Left lung (tissue), 14 donors: ENCODE data around the gene HDAC4. TPM values are rescaled to one million over a fixed set of nuclear protein-coding genes. Genes with fewer than 3 reads are reported as not detected.
"Not testable (repeated sequence)": the region's sequence is repeated elsewhere in the genome, so short reads cannot be mapped to it uniquely, and the experiment has no call there.

Experiments
- ATAC-seq: fragments of 200-7000 bp; cut with Tn5 transposase; one replicate; pipeline ENCODE4 v1.9.1; 2020; ENCODE audit warnings: moderate library complexity
- DNase-seq, 4 donors: peaks; one replicate each; pipeline ENCODE4 v3.0.0-alpha.2; 2013 to 2020
- H3K27ac ChIP-seq, 2 donors: fragments of 200-600 bp; sonication (generic) in 1 of 2; one replicate each; pipeline versions ENCODE4 v1.5.0 to v1.8.0; 2020 to 2021
- H3K27me3 ChIP-seq, 2 donors: fragments of 200-600 bp; sonication (generic) in 1 of 2; one replicate each; pipeline versions ENCODE4 v1.5.0 to v1.8.0; 2020 to 2021
- H3K36me3 ChIP-seq, 2 donors: fragments of 200-600 bp; sonication (generic) in 1 of 2; one replicate each; pipeline versions ENCODE4 v1.5.0 to v1.8.0; 2020 to 2021
- H3K4me1 ChIP-seq, 2 donors: fragments of 200-600 bp; one replicate each; pipeline ENCODE4 v1.8.0; 2021
- H3K4me3 ChIP-seq, 2 donors: fragments of 200-600 bp; sonication (generic) in 1 of 2; one replicate each; pipeline versions ENCODE4 v1.5.0 to v1.8.0; 2020 to 2021; ENCODE audit warnings: mild to moderate bottlenecking in 1 of 2
- H3K9me3 ChIP-seq, 2 donors: fragments of 200-600 bp; sonication (generic) in 1 of 2; one replicate each; pipeline versions ENCODE4 v1.5.0 to v1.8.0; 2020 to 2021
- intact Hi-C, 2 donors: fragments of 100-400 bp; cut with DNase I; formaldehyde crosslinking; loops; one replicate each; pipeline versions ENCODE4 v1.11.2 to v1.14.2; 2022
- long read RNA-seq, 12 donors: library from polyadenylated mRNA in 2 of 12; unstranded in 2 of 12; transcript quantifications; one replicate each; pipeline ENCODE4 v2.0.0 and lab custom pipeline, GENCODE V29; 2019 to 2026
- polyA plus RNA-seq, 6 donors: library from polyadenylated mRNA; unstranded; fragments of 120-200 nt; gene quantifications; one replicate each; pipeline ENCODE4 v1.2.1, GENCODE V29; 2013; ENCODE audit not compliant: insufficient read length in 6 of 6
- total RNA-seq, 2 donors: library from RNA; stranded (reverse); fragmentation: NEBNext Ultra II Directional; extraction: Animal tissue kit (Norgen Biotek cat#: 25700); gene quantifications; one replicate each; pipeline ENCODE4 v1.2.1, GENCODE V29; 2021
- TF ChIP-seq, protein P1 (sequence below), 2 donors: fragments of 200-600 bp; sonication (generic) in 1 of 2; IDR thresholded peaks; one replicate each; pipeline versions ENCODE4 v1.5.0 to v1.8.0; 2021; ENCODE audit warnings: antibody characterized with exemption in 2 of 2
- donor health status: DM: no; HTN: yes; CAD: no.
- donor health status: DM: no; HTN: no; CAD: no.

HDAC4 gene
- total RNA-seq: 10 to 100 TPM; 31.8 to 36.8 TPM
- polyA plus RNA-seq: 10 to 100 TPM in 5 of 6 donors, 1 to 10 TPM in 1; 9.9 to 14.7 (median 12.1) TPM
- long read RNA-seq, donor 1, partial matches to known transcripts: 0 of 1 reads
- long read RNA-seq, donor 1, other reads (novel, unspliced or antisense): 0 of 1 reads
- long read RNA-seq, donor 2: 0 reads
- long read RNA-seq, donor 3: 0 reads
- long read RNA-seq, donor 4, partial matches to known transcripts: 1 of 2 reads
- long read RNA-seq, donor 4, other reads (novel, unspliced or antisense): 1 of 2 reads
- long read RNA-seq, donor 5: 0 reads
- long read RNA-seq, donor 6: 0 reads
- long read RNA-seq, donor 7: 0 reads
- long read RNA-seq, donor 8: 0 reads
- long read RNA-seq, donor 9: 0 reads
- long read RNA-seq, donor 10, partial matches to known transcripts: 0 of 3 reads
- long read RNA-seq, donor 10, other reads (novel, unspliced or antisense): 3 of 3 reads
- long read RNA-seq, donor 11, full-length matches to known transcripts: 1 of 1 reads
- long read RNA-seq, donor 11, partial matches to known transcripts: 0 of 1 reads
- long read RNA-seq, donor 11, other reads (novel, unspliced or antisense): 0 of 1 reads
- long read RNA-seq, donor 12: 0 reads

DNA sequence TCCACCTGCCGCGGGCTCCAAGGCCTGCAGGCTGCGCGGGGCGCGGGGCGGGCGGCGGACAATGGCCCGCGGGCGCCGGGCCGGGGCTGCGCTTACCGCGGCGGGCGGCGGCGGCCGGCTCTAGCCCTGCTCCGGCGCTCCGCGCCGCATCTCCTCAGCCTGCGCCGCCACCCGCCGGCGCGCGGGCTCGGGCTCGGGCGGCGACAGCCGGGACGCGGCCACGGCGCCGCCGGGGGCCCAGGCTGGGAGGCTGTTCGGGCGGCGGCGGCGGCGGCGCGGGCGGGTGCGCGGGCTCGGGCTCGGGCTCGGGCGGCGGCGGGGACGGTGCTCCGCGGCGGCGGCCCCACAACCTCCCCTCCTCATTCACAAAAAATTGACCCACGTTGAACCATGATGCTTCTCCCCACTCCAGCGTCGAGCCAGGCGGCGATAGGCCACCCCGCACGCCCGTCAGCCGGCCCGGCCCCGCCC is at the start of gene HDAC4:
HDAC4 (minus strand) TSS at position 425 of the 471 bp plus-strand sequence. CDS start 48,321 bp downstream, outside the sequence.
- Histone ChIP-seq H3K27me3 (no peaks in the 10 kb centered on the region), H3K27ac (peak within 1 kb of the TSS; percentile 98 to 99), H3K4me1 (peaks cover 17 to 38% of the 10 kb centered on the region in 2 donors), H3K9me3 (no peaks in the 10 kb centered on the region), H3K4me3 (peak within 1 kb of the TSS; percentile 64 to 70), H3K36me3 (no peaks in the 10 kb centered on the region)
- intact Hi-C loops: no loop called here
- ATAC-seq: no peak
- DNase-seq: no peak
- TF ChIP-seq, protein P1, sequence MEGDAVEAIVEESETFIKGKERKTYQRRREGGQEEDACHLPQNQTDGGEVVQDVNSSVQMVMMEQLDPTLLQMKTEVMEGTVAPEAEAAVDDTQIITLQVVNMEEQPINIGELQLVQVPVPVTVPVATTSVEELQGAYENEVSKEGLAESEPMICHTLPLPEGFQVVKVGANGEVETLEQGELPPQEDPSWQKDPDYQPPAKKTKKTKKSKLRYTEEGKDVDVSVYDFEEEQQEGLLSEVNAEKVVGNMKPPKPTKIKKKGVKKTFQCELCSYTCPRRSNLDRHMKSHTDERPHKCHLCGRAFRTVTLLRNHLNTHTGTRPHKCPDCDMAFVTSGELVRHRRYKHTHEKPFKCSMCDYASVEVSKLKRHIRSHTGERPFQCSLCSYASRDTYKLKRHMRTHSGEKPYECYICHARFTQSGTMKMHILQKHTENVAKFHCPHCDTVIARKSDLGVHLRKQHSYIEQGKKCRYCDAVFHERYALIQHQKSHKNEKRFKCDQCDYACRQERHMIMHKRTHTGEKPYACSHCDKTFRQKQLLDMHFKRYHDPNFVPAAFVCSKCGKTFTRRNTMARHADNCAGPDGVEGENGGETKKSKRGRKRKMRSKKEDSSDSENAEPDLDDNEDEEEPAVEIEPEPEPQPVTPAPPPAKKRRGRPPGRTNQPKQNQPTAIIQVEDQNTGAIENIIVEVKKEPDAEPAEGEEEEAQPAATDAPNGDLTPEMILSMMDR (IDR thresholded peaks at IDR 0.05): no peak

DNA sequence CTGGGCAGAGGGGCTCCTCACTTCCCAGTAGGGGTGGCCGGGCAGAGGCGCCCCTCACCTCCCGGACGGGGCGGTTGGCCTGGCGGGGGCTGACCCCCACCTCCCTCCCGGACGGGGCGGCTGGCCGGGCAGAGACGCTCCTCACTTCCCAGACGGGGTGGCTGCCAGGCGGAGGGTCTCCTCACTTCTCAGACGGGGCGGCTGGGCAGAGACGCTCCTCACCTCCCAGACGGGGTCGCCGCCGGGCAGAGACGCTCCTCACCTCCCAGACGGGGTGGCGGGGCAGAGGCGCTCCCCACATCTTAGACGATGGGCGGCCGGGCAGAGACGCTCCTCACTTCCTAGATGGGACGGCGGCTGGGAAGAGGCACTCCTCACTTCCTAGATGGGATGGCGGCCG is 48.6 kb upstream of the HDAC4 start:
- H3K4me3 ChIP-seq, H3K36me3 ChIP-seq, DNase-seq, H3K27ac ChIP-seq, H3K27me3 ChIP-seq, intact Hi-C loops, ATAC-seq: not testable (repeated sequence)
- Histone ChIP-seq H3K4me1 (peaks cover 0 to 14% of the 10 kb centered on the region in 2 donors), H3K9me3 (peaks cover 0 to 11% of the 10 kb centered on the region in 2 donors)

DNA sequence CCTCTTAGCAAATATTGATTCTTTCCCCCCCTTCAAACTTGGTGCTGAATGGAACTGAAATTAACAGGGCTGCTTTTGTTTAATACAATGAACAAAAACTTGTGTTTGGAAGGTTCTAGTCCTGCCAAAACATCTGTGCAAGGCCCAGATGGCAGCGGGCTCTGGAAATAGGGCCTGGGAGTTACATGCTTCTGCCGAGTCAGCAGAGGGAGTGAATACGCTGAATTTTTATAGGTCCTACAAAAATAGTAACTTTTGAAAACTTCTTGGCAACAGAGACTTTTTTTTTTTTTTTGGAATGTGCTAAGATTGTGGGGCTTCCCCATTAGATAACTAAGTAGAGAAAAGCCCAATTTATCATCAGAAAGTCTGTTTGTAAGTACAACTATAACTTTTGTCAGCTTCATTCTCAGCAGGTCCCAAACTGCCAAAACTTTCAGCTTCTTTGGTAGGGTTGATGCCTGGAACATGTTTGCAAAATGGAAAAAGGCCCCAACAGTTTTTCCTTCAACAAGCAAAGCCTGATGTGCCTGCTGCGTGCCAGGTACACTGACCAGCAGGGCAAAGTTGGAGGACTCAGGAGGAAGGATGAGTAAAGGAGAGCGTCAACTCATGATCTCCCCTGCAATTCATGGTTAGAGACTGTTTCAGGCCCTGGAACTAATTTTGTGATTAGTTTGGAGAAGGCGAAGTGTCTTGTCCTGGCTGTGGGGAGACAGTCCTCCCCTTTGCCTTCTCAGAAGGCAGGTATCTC is 45.1 kb upstream of the HDAC4 start:
- ATAC-seq (peak; percentile 46), DNase-seq (peak in 2 of 4 donors; percentile 60 to 80)
- peaks cover 0 to 32% of the 10 kb centered on the region in 2 donors for H3K4me1 ChIP-seq
- H3K27ac ChIP-seq: peak overlapping the region in 1 of 2 donors; percentile 63
- H3K4me3 ChIP-seq: no peak overlapping the region
- peaks cover 0 to 4% of the 10 kb centered on the region in 2 donors for H3K27me3 ChIP-seq
- H3K36me3 ChIP-seq: no peaks in the 10 kb centered on the region
- H3K9me3 ChIP-seq: no peaks in the 10 kb centered on the region
- intact Hi-C loops: no loop called here
- TF ChIP-seq, protein P1 (IDR thresholded peaks at IDR 0.05): no peak

DNA sequence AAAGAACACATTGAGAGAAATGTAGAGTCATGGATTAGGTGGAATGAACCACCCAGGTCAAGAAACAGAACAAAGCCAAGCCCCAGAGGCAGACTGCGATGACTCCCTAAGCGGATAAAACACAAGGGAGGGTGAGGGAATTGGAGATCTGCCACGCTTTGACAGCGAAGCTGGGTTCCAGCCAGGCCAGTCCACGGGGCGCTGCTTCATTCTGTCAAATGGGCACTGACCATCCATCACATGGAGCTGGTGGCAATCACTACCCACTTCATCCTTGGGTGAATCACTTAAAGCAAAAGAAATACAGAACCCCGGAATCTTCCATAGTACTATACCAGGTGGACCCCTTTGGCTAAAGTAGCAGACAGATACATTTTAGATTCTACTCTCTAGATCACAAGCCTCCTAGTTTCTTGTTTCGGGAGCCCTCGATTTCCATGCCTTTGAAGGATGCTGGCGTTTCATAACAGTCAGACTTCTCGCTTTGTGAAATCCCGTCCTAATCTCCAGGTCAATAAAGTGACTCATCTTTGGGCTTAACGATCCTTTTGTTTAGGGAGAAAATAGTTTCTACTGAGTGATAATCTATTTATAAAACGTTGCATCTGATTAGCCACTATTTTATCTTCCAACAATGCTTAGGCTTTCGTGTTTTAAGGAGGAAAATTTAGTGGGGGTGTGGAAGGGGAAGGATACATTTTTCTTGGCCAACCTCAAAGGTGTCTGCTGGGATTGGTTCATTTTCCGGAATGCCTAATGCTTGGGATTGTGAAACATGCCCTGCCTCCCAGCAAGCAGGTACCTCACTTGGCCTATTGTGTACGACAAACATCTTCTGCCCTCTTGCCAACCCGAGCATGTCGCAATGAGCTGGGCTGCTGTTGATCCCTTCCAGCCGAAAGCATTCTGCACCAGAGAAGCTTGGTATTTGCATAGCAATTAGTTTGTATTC is 44.1 kb upstream of the HDAC4 start:
- Histone ChIP-seq H3K4me1 (peaks cover 0 to 42% of the 10 kb centered on the region in 2 donors), H3K27me3 (peaks cover 0 to 14% of the 10 kb centered on the region in 2 donors), H3K36me3 (no peaks in the 10 kb centered on the region), H3K9me3 (no peaks in the 10 kb centered on the region), H3K27ac (peak overlapping the region in 1 of 2 donors; percentile 63), H3K4me3 (no peak overlapping the region)
- DNase-seq (peak; percentile 53 to 81 (median 72)), ATAC-seq (peak; percentile 92)
- TF ChIP-seq, protein P1 (IDR thresholded peaks at IDR 0.05): no peak
- intact Hi-C loops: no loop called here
